ENCODE results near the gene PTRH1.

- TF ChIP-seq CTCF (IDR thresholded peaks at IDR 0.05 in 2 of 3, conservative IDR thresholded peaks at IDR 0.05 in 1 of 3; ENCODE audit: borderline replicate concordance in 1 of 3, insufficient read depth in 1 of 3, low read depth in 2 of 3, low read length in 2 of 3): no peak
- TF ChIP-seq ZBTB33 (IDR thresholded peaks at IDR 0.05; ENCODE audit: extremely low read depth, insufficient replicate concordance, low read length): no peak
These were observed 17.0 kb upstream of the PTRH1 start for GRCh38 chr9:127732444-127732843.
